Fibroblast of skin of left biceps (primary cell): ENCODE measurements around the gene MANF.
"Not testable (repeated sequence)": the region's sequence is repeated elsewhere in the genome, so short reads cannot be mapped to it uniquely, and the experiment has no call there.

ENCODE experiments used
- DNase-seq, 2 experiments: peaks; one replicate each; pipeline ENCODE4 v3.0.0-alpha.2; 2013; ENCODE audit warnings: low read depth in 2 of 2

Gene MANF

DNA sequence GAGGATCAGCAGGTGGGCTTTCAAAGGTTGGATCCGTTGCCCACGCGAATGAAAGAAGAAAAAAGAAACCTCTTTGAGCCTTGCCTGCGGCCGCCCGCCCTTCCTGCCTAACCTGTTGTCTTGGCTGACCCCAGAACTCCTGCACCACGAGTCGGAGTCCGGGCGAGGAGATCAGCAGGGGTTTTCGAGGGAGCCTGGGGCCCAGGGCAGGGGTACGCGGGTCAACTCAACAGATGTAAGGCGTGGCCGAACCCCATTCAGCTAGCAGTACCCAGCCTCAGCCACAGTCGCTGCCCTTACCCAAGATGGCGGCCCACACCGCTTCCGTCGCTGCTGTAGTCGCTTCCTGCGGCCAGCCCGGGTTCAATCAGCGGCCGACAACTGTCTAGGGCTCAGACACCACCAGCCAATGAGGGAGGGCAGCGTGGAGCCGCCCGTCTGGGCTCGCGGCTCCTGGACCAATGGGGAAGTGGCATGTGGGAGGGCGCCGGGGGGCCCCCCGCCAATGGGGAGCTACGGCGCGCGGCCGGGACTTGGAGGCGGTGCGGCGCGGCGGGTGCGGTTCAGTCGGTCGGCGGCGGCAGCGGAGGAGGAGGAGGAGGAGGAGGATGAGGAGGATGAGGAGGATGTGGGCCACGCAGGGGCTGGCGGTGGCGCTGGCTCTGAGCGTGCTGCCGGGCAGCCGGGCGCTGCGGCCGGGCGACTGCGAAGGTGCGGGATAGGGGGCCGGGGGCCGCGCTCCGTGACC lies at the start of gene MANF:
Gene MANF, plus strand, starts transcription at position 566 of the 748 bp plus-strand sequence. Its CDS starts 52 bp downstream, at position 618.
- peak; percentile 94 to 95 for DNase-seq

DNA sequence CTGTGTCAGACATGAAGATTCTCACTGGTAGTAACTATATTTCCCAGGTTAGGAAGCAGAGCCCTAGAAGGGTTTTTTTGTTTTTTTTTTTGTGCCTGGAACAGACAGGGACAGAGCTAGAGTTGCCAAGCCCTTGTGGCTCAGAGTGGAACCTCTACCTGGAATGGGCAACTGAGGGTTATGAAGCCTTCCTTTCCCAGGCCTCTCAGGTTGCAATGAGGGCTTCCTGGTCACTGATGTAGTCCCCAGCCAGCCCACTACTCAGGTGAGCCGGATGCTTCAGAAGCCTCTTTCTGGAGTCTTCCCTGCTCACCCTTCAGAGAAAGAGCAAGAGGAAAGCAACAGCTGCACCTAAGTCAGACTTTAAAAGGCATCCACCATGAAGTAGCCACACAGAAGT lies 48.8 kb upstream of the MANF start:
- no peak for DNase-seq

DNA sequence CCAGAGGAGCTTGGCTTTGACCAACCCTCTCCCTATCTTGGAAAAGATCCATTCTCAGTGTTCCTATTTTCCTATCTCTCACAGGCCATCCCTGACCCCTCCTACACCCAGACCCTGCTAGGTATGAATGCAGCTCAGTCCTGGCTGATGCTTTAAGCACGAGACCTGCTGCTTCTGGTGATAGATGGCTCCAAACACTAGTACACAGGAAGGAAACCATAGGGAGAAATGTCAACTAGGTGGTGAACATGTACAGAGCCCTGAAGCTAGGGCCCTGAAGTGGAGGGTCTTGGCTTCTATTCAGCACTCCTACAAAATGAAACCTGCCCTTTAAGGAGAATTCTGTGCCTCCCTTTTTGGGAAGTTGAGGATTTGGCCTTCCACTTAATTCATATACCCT lies 47.4 kb upstream of the MANF start:
- DNase-seq = no peak

DNA sequence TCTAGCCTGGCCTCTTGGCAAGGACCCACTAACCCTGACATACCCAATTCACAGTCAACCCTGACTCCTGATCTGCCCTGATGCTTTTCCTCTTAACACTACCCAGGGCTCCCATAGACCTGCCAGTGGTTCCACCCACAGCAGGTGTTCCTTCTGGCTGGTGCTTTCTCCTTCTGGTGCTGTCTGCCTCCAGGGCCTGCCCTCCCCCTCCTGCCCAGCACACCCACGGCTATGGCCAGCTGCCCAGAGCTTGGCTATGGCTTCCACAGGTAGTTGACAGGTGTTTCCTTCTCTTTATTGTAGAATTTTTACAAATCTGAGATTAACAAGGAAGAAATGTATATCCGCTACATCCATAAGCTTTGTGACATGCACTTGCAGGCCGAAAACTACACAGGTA lies 46.5 kb upstream of the MANF start:
- DNase-seq = no peak

DNA sequence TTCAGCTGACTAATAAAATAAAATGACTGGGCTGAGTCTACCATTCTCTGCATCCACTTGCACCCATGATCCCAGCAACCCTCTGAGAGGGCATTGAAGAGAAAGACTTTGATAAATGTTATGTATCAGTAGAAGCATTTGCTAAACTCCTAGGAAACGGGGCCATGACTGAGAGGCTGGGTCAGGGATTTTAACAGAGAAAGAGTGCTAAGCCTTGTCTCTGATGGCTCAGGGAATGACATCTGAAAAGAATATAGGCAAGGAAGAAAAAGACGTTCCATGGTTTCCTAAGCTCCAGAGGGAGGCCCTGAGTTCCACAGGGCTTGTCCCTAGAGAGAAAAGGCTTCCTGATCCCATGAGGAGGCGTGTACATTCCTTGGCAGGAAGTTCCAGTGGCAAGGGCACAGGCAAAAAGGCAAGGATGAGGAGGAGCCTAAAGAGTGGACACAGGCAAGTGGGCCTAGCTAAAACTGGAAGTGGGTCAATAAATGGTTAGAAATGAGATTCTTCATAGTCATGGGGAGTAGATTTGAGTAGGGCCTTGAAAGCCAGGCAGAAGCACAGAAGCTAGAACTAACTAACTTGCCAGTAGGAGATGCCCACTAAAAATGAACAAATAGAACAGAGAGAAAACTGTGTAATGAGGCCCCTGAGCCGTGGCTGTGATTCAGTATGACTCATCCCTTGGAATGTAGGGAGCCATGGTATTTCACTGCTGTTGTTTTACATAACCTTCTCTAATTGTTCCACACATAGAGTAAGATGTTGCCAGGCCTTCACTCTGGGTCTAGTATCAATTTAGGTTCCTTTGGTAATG lies 44.9 kb upstream of the MANF start:
- peak; percentile 84 for DNase-seq

DNA sequence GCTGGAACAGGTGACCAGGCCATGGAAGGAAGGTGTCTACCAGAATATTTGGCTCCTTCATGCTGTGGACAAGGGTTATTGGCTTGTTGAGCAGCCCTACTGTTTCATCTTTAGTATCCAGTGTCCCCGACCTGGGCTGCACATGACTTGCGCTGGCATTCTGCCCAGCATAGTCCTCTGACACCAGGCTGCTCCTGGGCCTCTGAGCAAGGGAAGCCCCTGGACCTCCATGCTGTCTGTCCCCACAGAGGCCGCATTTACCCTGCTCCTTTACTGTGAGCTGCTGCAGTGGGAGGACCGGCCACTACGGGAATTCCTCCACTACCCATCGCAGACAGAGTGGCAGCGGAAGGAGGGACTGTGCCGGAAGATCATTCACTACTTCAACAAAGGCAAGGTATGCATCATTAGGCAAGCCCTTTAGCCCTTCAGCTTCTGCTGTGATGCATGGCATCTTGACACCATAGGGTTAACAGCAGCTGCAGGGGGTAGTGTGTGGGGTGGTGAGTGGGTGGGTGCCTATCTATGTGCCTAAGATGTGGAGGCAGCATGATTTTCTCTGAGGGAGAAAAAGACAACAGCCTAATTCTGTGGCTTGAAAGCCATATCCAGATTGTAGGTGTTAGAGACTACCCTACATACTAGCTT lies 44.0 kb upstream of the MANF start:
- DNase-seq = no peak

DNA sequence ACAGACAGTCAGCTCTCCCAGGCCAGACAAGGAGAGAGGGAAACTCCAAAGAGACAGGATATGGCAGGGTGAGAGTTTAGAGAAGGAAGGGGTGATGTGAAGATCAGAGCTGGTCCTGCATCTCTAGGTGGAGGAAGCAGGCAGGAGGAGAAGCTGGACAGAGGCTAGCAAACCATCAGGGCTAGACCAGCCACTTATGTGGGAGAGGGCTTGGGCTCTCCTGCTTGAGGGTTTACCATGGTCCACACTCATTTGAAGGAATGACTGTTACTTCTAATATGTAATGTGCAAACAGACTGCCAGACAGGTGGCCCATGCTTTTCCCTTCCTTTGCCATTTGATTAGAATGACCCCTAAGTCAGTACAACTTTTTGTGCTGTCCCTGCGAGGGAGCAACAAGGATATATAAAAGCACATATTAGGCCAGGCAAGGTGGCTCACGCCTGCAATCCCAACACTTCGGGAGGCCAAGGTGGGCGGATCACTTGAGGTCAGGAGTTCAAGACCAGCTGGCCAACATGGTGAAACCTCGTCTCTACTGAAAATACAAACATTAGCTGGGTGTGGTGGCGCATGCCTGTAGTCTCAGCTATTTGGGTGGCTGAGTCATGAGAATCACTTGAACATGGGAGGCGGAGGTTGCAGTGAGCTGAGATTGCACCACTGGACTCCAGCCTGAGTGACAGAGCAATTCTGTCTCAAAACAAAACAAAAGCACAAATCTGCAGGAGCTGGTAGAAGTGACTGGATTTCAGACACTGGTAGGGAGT lies 41.0 kb upstream of the MANF start:
- no peak for DNase-seq

DNA sequence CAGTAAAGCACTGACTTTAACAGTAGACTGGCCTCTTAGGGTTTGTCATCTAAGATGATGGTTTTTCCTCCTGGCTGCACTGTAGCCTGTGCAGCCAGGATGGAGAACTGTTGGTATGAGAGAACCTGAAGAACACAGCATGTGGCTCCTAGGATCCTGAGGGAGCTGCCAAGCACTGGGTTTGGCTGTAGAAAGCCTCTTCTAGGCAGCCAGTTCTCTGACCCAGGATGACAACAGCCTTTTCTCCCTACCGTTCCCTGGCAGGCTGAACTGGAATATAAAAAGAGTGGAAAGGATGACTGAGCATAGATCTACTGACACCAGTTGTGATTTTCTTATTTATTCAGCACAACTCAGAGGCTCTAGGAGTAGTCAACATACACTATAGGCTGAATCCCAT lies 34.3 kb upstream of the MANF start:
- DNase-seq = no peak

DNA sequence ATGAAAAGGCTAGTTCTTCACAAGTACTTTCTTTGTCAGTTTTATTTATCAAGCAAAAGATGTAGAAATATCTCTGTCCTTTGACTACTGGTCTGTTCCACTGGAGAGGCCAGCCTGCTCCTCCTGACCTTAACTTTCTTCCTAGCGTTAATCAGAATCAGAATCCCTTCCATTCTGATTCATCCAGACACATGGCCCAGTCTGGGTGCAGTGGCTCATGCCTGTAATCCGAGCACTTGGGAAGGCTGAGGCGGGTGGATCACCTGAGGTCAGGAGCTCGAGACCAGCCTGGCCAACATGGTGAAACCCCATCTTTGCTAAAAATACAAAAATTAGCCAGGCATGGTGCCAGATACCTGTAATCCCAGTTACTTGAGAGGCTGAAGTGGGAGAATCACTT lies 32.0 kb upstream of the MANF start:
- DNase-seq = no peak

DNA sequence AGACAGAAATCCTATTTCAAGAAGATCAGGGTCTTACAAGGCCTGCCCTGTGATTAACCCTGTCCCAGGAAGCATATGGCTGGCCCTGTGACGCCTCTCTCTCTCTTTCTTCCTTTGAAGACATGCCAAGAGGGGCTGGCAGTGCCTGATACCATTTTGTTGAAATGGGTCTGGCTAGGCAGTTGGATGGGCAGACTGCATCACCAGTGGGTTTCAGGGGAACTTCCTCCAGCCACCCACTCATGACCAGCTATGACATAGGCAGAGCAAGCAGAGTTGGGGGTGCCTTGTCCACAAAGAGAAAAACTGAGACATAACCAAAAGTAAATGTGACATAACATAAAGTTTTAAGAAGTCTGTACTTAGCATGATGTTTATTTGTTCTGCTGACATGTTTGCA lies 31.4 kb upstream of the MANF start:
- DNase-seq = no peak

DNA sequence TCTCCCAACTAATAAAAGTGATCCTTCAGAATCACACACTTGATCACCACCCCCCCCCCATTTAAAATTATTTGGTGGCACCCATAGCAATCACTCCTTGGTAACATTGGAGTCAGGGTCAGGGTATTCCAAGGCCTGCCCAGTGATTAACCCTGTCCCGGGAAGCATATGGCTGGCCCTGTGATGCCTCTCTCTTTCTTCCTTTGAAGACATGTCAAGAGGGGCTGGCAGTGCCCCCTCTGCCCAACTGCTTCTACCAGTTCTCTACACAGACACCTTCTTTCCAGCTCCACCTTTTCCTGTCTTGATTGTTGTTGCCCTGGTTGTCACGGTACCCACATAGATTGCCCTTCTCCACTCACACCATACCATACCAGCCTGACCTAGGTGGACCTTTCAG lies 30.9 kb upstream of the MANF start:
- DNase-seq = no peak

DNA sequence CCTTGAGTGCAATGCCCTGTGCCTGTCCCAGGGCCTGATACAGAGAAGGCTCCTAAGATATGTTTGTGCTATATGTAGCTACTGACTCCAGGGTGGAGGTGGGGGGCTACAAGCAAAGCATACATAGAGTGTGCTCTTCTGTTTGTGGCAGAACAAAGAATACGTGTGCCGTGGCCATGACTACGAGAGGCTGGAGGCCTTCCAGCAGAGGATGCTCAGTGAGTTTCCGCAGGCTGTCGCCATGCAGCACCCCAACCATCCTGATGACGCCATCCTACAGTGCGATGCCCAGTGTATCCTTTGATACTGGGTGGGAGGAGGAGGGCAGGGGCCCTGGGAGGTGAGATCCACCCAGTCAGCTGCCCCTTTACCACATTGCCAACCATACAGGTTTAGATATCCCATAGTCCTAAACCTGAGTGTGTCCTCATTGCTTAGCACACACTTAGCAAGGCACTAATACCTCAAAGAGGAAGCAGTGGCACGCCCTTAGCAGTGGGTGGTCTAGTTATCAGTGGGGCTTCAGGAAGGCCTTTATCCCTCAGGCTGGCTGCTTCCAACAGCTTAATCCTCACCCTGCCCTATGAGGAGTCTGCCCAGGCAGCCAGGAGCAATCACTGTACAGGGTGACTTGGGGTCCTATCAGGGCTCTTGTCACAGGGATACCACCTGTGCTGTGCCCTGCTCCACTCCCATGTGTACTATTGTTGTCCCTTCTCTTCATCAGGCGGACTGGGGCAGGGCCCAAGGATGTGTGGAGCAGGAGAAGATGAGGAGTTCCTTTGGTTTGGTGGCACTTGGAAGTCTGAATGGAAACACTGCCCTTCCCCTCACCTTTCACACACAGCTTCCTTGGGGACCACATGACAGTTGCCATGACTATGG lies 30.1 kb upstream of the MANF start:
- no peak for DNase-seq

DNA sequence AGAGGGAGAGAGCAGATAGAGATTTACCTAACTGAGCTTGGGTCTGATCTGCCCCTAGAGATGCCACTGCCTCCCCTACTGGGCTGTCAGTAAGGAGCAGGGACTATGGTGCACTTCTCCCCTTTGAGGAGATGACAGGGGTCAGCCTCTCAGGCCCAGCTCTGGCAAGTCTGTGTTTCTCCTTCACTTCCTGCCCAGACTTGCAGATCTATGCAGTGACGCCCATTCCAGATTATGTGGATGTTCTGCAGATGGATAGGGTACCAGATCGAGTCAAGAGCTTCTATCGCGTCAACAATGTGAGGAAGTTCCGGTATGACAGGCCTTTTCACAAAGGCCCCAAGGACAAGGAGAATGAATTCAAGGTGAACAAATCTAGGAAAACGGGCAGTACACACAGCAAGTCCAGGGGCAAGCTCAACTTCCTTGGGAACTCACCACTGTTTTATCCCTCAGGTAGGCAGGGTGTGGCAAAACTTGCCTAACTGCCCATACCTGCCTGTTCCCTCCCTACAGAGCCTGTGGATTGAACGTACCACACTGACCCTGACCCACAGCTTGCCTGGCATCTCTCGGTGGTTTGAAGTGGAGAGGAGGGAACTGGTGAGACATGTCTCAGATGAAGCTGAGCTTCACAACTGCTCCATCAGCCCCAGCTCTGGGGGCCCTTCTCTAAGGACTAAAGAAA lies 29.1 kb upstream of the MANF start:
- no peak for DNase-seq

DNA sequence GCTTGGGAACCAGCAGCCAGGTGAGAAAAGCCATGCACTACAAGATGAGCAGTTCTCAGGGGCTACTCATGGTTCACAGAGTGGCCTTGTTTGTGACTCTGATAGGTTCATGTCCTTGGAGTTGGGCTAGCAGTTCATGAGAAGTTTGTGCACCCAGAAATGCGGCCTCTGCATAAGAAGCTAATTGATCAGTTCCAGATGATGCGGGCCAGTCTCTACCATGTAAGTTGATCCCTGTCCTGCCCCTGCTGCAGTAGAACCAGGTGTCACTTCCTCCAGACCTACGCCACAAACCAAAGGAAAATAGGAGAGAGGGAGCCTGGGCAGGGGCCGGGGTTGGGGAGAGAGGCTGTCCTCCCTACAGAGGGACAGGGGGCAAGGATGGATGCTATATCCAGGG lies 27.2 kb upstream of the MANF start:
- DNase-seq = no peak

DNA sequence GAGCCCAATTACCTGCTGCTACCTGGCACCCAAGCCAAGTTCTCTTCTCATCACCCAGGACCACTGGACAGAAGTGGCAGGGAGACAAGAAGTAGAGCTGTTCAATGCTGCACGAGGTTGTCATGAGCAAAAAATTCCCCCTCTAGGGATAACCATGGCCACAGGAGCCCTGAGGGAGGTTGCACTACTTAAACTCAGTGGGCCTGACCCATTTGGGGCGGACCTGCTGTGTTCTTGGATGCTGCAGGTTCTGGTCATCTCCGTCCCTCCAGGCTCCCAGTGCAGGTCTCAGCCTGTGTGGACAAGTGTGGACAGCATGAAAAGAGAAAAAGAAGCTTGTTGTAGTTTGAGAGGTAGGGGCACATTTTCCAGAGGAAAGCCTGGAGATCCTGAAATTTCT lies 26.1 kb upstream of the MANF start:
- no peak for DNase-seq

DNA sequence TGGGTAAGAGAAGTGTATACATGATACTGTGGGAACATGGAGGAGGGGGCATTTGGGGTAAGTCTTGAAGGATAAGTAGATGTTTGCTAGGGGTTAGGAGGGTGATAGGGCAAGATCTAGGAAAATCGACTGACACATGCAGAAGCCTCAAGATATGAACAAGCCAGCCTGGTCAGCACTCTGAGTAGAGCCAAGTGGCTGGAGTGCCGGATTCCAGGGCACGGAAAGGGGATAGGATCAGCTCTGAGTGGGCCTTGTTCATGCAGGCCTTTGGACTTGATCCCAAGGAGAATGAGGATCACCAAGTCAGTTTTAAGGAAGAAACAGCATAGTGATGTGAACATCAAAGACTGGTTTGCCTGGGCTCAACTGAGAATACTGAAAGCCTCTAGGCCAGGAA lies 24.3 kb upstream of the MANF start:
- DNase-seq = no peak

DNA sequence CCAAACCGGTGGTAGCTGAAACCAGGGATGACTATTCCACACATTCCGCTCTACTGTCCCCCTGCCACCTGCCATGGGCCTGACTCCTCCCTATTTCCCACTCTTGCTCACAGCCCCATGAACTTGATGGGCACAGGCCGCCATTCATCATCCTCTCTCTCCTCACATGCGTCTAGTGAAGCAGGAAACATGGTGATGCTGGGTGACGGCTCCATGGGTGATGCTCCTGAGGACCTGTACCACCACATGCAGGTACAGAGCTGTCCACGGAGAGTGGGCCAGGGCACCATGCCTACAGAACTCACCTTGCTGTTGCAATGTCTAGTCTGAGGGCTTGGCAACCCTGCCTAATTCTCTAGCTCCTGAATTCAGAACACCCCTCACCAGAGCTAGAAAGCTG lies 23.3 kb upstream of the MANF start:
- no peak for DNase-seq

DNA sequence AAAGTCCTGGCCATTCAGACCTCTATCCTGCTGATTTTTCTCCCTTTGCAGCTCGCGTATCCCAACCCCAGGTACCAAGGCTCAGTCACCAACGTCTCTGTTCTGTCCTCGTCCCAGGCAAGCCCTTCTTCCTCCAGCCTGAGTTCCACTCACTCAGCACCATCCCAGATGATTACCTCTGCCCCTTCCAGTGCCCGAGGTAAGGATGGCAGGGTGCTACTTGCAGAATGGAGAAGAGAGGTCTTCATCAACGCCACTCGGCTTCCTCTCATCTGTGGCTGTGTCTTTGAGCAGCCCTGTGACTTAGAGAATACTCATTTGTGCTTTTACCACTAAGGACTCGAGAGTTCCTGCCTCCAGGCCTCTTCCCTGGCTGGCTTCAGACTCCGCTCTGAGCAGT lies 22.6 kb upstream of the MANF start:
- DNase-seq = no peak

DNA sequence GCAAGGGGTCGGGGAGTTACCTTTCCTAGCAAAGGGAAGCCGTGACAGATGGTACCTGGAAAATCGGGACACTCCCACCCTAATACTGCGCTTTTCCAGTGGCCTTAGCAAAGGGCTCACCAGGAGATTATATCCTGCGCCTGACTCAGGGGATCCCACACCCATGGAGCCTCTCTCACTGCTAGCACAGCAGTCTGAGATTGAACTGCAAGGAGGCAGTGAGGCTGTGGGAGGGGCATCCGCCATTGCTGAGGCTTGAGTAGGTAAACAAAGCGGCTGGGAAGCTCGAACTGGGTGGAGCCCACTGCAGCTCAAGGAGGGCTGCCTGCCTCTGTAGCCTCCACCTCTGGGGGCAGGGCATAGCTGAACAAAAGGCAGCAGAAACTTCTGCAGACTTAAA lies 16.8 kb upstream of the MANF start:
- not testable (repeated sequence) for DNase-seq

DNA sequence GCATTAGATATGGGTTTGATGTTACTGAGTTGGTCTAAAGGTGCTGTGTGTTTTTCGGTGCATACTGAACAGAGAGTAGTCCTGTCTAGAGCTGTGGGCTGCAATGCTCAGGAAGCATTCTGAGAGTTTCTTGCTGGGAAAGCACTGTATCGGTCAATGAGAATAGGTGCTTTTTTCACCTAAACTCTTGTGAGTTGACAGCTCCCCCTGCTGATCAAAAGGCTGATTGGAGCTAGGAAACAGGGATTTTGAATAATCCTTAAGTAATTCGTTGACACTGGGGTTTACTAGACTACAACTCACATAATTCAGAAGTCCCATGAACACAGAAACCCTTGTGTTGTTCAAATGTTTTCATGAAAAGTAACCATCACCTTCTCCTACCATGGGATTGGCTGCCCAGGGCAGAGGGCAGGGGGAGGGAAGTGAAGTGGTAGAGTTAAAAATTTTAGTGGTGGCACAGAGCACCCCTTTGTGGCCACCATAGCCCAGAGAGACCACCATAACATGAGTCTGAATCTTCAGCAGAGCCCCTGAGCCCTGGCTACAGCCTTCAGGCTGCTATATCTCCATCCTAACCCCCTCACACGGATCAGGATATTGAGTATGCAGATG lies 13.0 kb upstream of the MANF start:
- DNase-seq = peak; percentile 33 to 34
